Measurements from ENCODE around the gene ERICH4. TPM values are rescaled to one million over a fixed set of nuclear protein-coding genes. Genes with fewer than 3 reads are reported as not detected.
"Not testable (repeated sequence)": the region's sequence is repeated elsewhere in the genome, so short reads cannot be mapped to it uniquely, and the experiment has no call there.

The ERICH4 gene
- total RNA-seq, 1 donor from 2014 or later: not detected

- Mint-ChIP-seq H3K36me3 (ENCODE audit: low read depth) (peaks cover 23% of the 10 kb centered on the region), H3K27ac (no peak overlapping the region), H3K4me3 (no peak overlapping the region), H3K4me1 (ENCODE audit: low read depth) (peaks cover 5% of the 10 kb centered on the region), H3K9me3 (no peaks in the 10 kb centered on the region), H3K27me3 (ENCODE audit: insufficient read depth) (no peaks in the 10 kb centered on the region)
- no peak for DNase-seq (ENCODE audit: low spot score)
- intact Hi-C loops (cut with micrococcal nuclease): no loop called here
Measured at GRCh38 chr19:41433171-41433570, 9.8 kb upstream of the ERICH4 start.

GRCh38 chr19:41434450-41434849 lies 8.5 kb upstream of the ERICH4 start:
- no peak for DNase-seq (ENCODE audit: low spot score)
- Mint-ChIP-seq H3K4me3 (no peak overlapping the region), H3K4me1 (ENCODE audit: low read depth) (peaks cover 5% of the 10 kb centered on the region), H3K27ac (no peak overlapping the region), H3K9me3 (no peaks in the 10 kb centered on the region), H3K36me3 (ENCODE audit: low read depth) (peaks cover 22% of the 10 kb centered on the region), H3K27me3 (ENCODE audit: insufficient read depth) (no peaks in the 10 kb centered on the region)
- intact Hi-C loops (cut with micrococcal nuclease): no loop called here

DNA sequence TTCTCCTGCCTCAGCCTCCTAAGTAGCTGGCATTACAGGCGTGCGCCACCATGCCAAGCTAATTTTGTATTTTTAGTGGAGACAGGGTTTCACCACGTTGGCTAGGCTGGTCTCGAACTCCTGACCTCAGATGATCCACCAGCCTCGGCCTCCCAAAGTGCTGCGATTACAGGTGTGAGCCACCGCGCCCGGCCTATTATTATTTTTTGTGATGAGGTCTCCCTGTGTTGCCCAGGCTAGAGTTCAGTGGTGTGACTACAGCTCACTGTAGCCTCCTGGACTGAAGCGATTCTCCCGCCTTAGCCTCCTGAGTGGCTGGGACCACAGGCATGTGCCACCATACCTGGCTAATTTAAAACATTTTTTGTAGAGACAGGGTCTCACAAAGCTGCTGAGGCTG lies 7.6 kb upstream of the ERICH4 start:
- H3K27me3 Mint-ChIP-seq (ENCODE audit: insufficient read depth); H3K4me3 Mint-ChIP-seq; DNase-seq (ENCODE audit: low spot score); H3K4me1 Mint-ChIP-seq (ENCODE audit: low read depth); H3K27ac Mint-ChIP-seq; H3K9me3 Mint-ChIP-seq: not testable (repeated sequence)
- H3K36me3 Mint-ChIP-seq (ENCODE audit: low read depth): peaks cover 22% of the 10 kb centered on the region
- intact Hi-C loops (cut with micrococcal nuclease): loop anchor here (5.0 kb wide), 1 partner anchor 128 kb away; no protein-coding TSS in a partner anchor

DNA sequence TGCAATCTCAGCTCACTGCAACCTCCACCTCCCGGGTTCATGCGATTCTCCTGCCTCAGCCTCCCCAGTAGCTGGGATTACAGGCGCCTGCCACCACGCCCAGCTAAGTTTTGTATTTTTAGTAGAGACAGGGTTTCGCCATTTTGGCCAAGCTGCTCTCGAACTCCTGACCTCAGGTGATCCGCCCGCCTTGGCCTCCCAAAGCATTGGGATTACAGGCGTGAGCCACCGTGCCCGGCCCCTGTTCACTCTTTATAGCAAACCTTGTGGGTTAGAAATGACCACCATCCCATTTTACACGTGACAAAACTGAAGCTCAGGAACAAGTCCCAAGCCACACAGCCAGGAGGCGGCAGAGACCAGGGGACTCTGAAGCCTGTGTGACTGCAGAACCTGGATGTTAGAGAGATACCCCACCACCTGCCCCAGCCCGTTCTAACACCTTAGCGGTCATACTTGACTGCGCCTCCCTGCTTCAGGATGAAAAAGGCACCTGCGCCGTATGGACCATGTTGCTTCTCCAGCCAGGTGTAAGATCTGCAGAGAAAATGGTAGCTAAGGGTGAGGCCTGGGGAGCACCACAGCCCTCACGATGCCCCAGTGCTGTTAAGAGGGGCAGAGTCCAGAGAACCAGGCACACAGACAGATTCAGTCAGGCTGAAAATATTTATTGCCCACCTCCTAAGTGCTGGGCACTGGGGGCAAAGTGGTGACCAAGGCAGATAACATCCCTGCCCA lies 6.9 kb upstream of the ERICH4 start:
- Mint-ChIP-seq H3K36me3 (ENCODE audit: low read depth) (peaks cover 17% of the 10 kb centered on the region), H3K27ac (no peak overlapping the region), H3K9me3 (no peaks in the 10 kb centered on the region), H3K27me3 (ENCODE audit: insufficient read depth) (no peaks in the 10 kb centered on the region), H3K4me3 (no peak overlapping the region), H3K4me1 (ENCODE audit: low read depth) (peaks cover 5% of the 10 kb centered on the region)
- intact Hi-C loops (cut with micrococcal nuclease): loop anchor here (5.0 kb wide), 1 partner anchor 129 kb away; no protein-coding TSS in a partner anchor
- DNase-seq (ENCODE audit: low spot score): no peak

DNA sequence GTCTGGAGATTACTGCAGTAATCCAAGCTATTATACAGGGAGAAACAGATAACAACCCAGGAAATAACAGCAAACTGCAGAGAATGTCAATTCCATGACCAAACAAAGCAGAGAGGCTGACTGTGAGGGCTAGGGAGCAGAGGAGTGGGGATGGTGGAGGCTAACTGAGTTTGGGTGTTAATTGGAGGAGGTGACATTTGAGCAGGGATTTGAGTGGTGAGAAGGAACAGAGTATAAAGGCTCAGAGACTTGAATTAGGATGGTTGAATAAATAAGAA lies 6.3 kb upstream of the ERICH4 start:
- peak overlapping the region; percentile 4 for H3K4me3 Mint-ChIP-seq
- intact Hi-C loops (cut with micrococcal nuclease): loop anchor here (5.0 kb wide), 1 partner anchor 129 kb away; no protein-coding TSS in a partner anchor
- no peak for DNase-seq (ENCODE audit: low spot score)
- H3K4me1 Mint-ChIP-seq (ENCODE audit: low read depth): peaks cover 5% of the 10 kb centered on the region
- H3K27me3 Mint-ChIP-seq (ENCODE audit: insufficient read depth): no peaks in the 10 kb centered on the region
- peaks cover 15% of the 10 kb centered on the region for H3K36me3 Mint-ChIP-seq (ENCODE audit: low read depth)
- H3K9me3 Mint-ChIP-seq: no peaks in the 10 kb centered on the region
- H3K27ac Mint-ChIP-seq: no peak overlapping the region

GRCh38 chr19:41437944-41438574 lies 4.9 kb upstream of the ERICH4 start:
- Mint-ChIP-seq H3K4me3 (no peak overlapping the region), H3K36me3 (ENCODE audit: low read depth) (peaks cover 6% of the 10 kb centered on the region), H3K9me3 (no peaks in the 10 kb centered on the region), H3K4me1 (ENCODE audit: low read depth) (peaks cover 5% of the 10 kb centered on the region), H3K27me3 (ENCODE audit: insufficient read depth) (no peaks in the 10 kb centered on the region), H3K27ac (peak overlapping the region; percentile 6)
- intact Hi-C loops (cut with micrococcal nuclease): loop anchor here (5.0 kb wide), 1 partner anchor 131 kb away; no protein-coding TSS in a partner anchor
- DNase-seq (ENCODE audit: low spot score): no peak

GRCh38 chr19:41439441-41440222 lies 3.3 kb upstream of the ERICH4 start, which contains the start of gene DMAC2:
TSS of gene DMAC2 (minus strand) at chr19:41439912. CDS start at chr19:41439899, 13 bp downstream.
- Mint-ChIP-seq H3K36me3 (ENCODE audit: low read depth) (peaks cover 4% of the 10 kb centered on the region), H3K27me3 (ENCODE audit: insufficient read depth) (peaks cover 5% of the 10 kb centered on the region), H3K4me3 (no peak within 1 kb of the TSS), H3K9me3 (no peaks in the 10 kb centered on the region), H3K27ac (no peak within 1 kb of the TSS), H3K4me1 (ENCODE audit: low read depth) (peaks cover 5% of the 10 kb centered on the region)
- DNase-seq (ENCODE audit: low spot score): peak; percentile 93
- intact Hi-C loops (cut with micrococcal nuclease): loop anchor here (1.0 to 10.0 kb wide), 9 partner anchors 10 to 688 kb away; partner anchors contain the start of genes B9D2, BCKDHA, EXOSC5 and SNRPA

GRCh38 chr19:41441321-41441945 lies 1.5 kb upstream of the ERICH4 start:
- intact Hi-C loops (cut with micrococcal nuclease): loop anchor here (10.0 kb wide), 1 partner anchor 237 kb away; no protein-coding TSS in a partner anchor
- H3K36me3 Mint-ChIP-seq (ENCODE audit: low read depth): peaks cover 4% of the 10 kb centered on the region
- peaks cover 8% of the 10 kb centered on the region for H3K27me3 Mint-ChIP-seq (ENCODE audit: insufficient read depth)
- H3K9me3 Mint-ChIP-seq: no peaks in the 10 kb centered on the region
- H3K27ac Mint-ChIP-seq: no peak overlapping the region
- H3K4me3 Mint-ChIP-seq: no peak overlapping the region
- no peak for DNase-seq (ENCODE audit: low spot score)
- H3K4me1 Mint-ChIP-seq (ENCODE audit: low read depth): peaks cover 5% of the 10 kb centered on the region

- H3K27ac Mint-ChIP-seq: no peak overlapping the region
- no peaks in the 10 kb centered on the region for H3K4me1 Mint-ChIP-seq (ENCODE audit: low read depth)
- no peaks in the 10 kb centered on the region for H3K9me3 Mint-ChIP-seq
- DNase-seq (ENCODE audit: low spot score): no peak
- H3K36me3 Mint-ChIP-seq (ENCODE audit: low read depth): no peaks in the 10 kb centered on the region
- intact Hi-C loops (cut with micrococcal nuclease): loop anchor here (10.0 kb wide), 1 partner anchor 239 kb away; no protein-coding TSS in a partner anchor
- no peak overlapping the region for H3K4me3 Mint-ChIP-seq
- H3K27me3 Mint-ChIP-seq (ENCODE audit: insufficient read depth): peaks cover 11% of the 10 kb centered on the region
Measured at GRCh38 chr19:41443813-41444455, 978 bp downstream of the ERICH4 start.

DNA sequence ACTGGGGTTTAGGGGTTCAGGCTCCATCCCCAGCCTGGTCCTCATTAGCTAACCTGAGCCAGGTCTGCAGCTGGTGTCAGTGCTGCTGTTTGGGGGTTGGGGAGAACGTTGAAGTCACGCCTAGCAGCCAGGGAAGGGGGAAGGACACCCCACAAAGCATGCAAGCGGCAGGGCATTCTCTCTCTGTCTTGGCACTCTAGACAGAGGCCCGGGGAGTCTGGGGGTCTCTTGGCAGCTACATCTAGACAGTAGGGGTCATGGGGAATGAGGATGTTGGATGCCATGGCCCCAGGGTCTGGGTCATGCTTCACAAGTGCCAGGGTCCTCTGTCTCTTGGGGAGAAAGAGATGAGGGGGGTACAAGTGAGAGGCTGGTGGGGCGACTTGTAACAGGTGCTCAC lies 2.6 kb downstream of the ERICH4 start:
- H3K27ac Mint-ChIP-seq: no peak overlapping the region
- intact Hi-C loops (cut with micrococcal nuclease): loop anchor here (10.0 kb wide), 1 partner anchor 241 kb away; no protein-coding TSS in a partner anchor

GRCh38 chr19:41447732-41448332 lies 4.9 kb downstream of the ERICH4 start:
- Mint-ChIP-seq H3K27me3 (ENCODE audit: insufficient read depth) (peaks cover 18% of the 10 kb centered on the region), H3K4me3 (no peak overlapping the region), H3K36me3 (ENCODE audit: low read depth) (no peaks in the 10 kb centered on the region), H3K9me3 (no peaks in the 10 kb centered on the region), H3K27ac (no peak overlapping the region), H3K4me1 (ENCODE audit: low read depth) (peaks cover 11% of the 10 kb centered on the region)
- intact Hi-C loops (cut with micrococcal nuclease): loop anchor here (10.0 kb wide), 1 partner anchor 243 kb away; no protein-coding TSS in a partner anchor
- no peak for DNase-seq (ENCODE audit: low spot score)

More for the DNA sequence above, 2.6 kb downstream of the ERICH4 start:
- Mint-ChIP-seq H3K4me1 (ENCODE audit: low read depth) (peaks cover 11% of the 10 kb centered on the region), H3K27me3 (ENCODE audit: insufficient read depth) (peaks cover 16% of the 10 kb centered on the region), H3K36me3 (ENCODE audit: low read depth) (no peaks in the 10 kb centered on the region), H3K9me3 (no peaks in the 10 kb centered on the region), H3K4me3 (no peak overlapping the region)
- no peak for DNase-seq (ENCODE audit: low spot score)

All from activated T-helper 1 cell treated with anti-CD3 and anti-CD28 coated beads, Interleukin-12 subunit alpha, Interleukin-12 subunit beta, Interleukin-2, Interleukin-4 antibody, amounts not matched to agents 30 ng/mL and 10 ng/mL and 1 ng/mL, durations not matched to agents 14 hours and 24 hours and 36 hours (primary cell).